Stimulated activated CD4-positive, alpha-beta T cell treated with anti-CD3 and anti-CD28 coated beads, Interleukin-12 subunit alpha, Interleukin-12 subunit beta, amount 100 ng/mL, for 4 hours (primary cell): Measurements from ENCODE around the gene FAM47A.

Experiments used
- DNase-seq: peaks from one replicate; pipeline ENCODE4 v3.0.0-alpha.2; 2020

FAM47A gene

DNA sequence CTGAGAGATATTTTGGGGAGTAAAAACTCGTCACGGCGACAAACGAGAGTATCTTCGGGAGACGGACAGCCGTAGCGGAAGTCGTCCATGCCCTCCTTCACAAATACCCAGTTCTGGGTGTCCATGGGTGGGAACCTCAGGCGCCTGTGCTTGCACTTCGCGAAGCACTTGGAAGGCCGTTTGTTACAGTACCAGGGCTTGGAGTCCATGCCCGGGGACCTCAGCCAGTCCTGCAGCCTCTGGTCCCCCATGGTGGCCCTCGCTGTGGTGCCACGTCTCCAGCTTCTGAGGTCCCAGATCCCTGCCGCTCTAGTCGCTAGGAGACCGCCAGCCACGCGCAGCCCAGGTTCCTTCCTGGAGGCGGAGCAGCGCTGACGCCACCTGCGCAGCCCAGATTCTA, at the start of gene FAM47A:
FAM47A (minus strand) TSS at position 287 of the 400 bp plus-strand sequence; CDS start at position 251, 36 bp downstream.
- DNase-seq = no peak

DNA sequence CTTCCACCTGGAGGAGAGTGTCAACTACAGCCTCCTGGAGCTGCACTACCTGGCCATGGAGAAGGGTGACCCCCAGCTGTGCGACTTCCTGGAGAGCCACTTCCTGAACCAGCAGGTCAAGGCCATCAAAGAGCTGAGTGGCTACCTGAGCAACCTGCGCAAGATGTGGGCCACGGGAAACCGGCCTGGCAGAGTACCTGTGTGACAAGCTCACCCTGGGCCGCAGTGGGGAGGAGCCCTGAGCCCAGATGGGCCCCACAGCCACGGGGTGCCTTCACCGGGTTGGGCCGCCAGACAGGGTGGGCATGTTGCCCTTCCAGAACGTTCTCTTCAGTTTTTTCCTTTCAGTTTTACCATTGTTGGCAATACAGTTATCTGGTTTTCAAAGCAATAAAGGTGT, 15.2 kb upstream of the FAM47A start:
- DNase-seq = no peak

DNA sequence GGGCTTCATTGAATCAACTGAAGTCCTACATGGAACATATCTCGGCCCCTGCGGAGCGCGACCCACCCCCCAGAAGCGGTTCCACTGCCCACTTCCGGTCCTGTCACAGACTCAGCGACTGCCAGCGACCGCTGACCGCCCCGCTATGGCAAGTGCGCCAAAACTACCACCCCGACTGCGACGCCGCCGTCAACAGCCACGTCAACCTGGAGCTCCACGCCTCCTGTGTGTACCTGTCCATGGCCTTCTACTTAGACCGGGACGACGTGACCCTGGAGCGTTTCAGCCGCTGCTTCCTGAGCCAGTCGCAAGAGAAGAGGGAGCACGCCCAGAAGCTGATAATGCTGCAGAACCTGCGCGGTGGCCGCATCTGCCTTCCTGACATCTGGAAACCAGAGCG, 14.8 kb upstream of the FAM47A start:
- DNase-seq = no peak

DNA sequence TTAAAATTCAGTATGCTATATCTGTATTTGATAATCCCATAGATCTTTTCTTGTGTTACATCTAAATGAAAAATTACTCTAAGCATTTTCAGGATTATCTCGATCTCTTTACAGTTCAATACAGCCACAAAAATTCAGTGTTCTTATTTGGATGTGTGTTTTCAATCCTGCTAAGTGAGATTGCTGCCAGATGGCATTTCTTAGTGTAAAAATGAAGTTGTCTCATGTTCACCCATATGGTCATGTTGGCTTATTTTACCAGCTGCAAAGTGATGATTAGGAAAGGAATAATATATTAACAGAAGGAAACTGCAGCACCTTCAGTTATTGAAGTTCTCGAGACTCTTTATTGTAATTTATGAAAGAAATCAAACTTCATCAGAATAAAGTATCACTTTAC, 12.1 kb upstream of the FAM47A start:
- no peak for DNase-seq

DNA sequence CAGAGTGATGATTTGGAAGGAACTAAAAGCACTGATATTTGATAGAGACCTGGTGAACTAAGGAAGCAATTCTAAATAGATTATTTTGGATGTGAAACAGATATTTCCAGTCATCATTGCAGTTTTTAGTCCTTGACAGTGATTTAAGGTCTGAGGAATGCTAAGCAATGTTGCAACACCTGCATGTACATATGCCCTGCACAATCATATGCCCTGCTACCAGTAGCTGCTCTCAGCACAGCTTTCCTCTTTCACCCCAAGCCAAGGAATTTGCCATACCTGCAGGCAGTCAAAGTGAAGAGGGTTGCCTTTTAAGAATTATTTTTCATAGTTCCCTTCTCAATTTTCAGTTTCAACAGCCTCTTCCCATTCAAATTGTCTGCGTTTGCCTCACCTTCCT, 8.7 kb upstream of the FAM47A start:
- no peak for DNase-seq

DNA sequence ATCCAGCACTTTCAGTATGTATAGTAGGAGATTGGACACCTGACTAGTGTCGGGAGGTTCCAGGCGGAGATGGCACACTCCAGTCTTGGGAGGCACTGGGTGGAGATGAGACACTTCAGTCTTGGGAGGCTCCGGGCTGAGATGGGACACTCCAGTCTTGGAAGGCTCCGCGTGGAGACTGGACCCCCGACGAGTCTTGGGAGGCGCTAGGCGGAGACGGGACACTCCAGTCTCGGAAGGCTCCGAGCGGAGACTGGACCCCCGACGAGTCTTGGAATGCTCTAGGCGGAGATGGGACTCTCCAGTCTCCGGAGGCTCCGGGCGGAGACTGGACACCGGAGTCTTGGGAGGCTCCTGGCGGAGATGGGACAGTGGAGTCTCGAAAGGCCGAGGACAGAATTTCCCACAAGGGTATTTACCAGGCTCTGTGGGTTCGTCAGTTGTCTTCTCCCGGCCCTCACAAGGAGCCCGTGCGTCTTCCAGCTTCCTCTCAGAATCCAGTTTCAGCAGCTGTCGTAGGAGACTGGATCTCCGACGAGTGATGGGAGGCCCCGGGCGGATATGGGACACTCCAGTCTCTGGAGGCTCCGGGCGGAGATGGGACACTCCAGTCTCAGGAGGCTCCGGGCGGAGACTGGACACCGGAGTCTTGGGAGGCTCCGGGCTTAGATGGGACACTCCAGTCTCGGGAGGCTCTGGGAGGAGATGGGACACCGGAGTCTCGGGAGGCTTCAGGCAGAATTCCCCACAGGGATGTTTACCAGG, 952 bp downstream of the FAM47A start:
- DNase-seq = no peak

DNA sequence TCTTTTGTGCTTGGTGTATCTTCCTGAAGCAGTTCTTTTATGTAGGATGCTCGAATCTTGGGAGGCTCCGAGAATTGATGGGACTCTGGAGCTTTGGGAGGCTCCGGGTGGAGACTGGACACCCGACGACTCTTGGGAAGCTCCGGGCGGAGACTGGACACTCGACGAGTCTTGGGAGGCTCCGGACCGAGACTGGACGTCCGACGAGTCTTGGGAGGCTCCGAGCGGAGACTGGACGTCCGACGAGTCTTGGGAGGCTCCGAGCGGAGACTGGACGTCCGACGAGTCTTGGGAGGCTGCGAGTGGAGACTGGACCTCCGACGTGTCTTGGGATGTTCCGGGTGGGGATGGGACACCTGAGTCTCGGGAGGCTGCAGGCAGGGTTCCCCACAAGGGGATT, 1.6 kb downstream of the FAM47A start:
- DNase-seq = no peak

DNA sequence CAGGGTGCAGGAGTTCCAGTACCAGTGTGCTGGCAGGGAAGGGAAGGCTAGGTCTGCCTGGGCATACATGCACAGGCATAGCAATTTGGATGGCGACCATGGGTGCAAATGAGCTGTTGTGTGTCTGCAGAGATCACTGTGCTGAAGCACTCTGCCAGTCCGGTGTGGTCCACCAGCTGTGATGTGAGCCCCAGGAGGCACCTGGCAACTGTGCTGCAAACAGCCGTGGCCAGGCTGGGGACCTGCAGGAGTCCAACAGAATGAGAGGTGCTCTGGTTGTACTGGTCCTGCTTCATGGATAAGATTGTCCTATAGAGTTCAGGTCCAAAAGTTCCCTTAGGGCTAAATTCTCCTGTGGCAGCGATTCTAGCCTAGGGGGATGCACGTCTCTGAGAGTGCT, 6.1 kb downstream of the FAM47A start:
- DNase-seq = no peak

DNA sequence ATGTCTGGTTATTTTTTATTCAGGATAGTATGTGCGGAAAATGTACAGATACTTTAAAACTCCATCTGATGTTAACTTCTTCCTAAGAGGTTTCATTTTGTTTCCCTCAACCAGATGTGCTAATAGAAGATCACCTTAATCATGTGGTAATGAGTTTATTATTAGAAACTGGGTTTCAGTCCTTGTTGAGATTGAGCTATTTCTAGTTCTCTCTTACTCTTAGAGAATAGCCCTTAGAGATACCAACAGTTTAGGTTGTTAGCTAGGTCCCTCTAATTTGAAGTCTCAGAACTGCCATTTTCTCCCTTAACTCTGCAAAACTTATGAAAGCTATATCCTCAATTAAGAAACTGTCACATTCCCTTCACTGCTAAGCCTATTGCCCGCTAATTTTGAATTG, 13.0 kb downstream of the FAM47A start:
- no peak for DNase-seq

DNA sequence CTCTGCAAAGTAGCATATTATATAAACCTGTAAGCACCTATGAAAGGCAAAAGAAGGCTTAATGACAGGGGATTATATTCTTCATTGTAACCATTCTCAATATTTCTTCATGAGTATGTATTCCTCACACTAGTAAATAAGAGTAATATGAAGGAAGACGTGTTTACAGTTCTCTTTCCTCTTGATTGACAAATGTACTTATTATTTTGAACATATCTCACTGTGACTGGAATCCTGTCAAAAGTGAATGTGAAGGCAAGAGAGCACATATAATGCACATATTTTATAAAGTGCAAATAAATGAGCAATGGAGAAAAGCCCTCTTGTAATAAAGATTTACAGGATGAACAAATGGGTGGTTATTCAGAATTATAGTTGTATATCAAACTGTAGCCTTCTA, 19.7 kb downstream of the FAM47A start:
- no peak for DNase-seq
